Activated effector memory CD4-positive, alpha-beta T cell treated with anti-CD3 and anti-CD28 coated beads, Interleukin-2, amount 50 U/mL, for 16 hours (primary cell): ENCODE measurements around the gene TPST1.
"Not testable (repeated sequence)": the region's sequence is repeated elsewhere in the genome, so short reads cannot be mapped to it uniquely, and the experiment has no call there.

Experiments used
- DNase-seq: peaks from one replicate; pipeline ENCODE4 v3.0.0-alpha.2; 2020

Gene TPST1

DNA sequence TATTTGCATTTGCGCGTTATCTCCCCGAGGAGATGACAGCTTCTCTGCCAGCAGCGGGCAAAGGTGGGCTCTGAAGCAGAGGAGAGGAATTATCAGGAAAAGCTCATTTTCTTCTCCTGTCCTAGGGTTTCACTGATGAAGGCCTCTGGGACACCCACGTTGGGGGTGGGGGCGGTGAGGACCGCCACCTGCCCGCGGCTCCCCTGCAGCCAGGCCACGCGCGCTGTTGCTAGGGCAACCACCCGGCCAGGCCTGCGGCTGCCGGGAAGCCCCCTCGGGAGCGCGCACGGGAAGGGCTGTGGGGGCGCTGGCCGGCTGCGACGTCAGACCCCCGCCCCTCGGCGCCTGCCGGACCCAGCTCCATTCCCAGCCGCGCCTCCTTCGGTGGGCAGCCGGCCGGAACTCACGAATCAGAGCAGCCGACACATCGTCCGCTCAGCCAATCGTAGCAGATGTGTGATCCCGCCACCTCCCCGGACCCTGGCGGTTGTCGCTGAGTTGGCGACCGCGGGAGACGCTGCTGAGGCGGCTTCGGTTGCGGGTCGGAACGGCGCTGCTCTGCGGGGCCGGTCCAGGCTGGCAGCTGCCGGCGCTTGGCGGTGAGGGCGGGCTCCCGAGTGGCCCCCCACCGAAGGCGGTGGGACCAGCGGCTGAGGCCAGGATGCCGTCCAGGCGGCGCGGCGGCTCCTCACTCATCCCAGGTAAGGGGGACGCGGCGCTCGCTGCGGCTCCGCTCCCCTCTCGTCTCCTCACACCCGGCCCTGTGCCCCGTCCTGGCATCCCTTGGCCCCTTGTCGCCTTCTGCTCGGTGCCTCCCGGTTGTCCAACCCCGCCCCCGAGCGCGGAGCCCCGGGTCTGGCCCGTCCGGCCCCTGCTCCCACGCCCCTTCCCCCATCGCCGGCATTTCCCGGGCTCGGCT is at the start of gene TPST1:
TSS of gene TPST1 (plus strand) at position 513 of the 919 bp plus-strand sequence. CDS start 35,092 bp downstream, outside the sequence.
- DNase-seq: peak; percentile 88

DNA sequence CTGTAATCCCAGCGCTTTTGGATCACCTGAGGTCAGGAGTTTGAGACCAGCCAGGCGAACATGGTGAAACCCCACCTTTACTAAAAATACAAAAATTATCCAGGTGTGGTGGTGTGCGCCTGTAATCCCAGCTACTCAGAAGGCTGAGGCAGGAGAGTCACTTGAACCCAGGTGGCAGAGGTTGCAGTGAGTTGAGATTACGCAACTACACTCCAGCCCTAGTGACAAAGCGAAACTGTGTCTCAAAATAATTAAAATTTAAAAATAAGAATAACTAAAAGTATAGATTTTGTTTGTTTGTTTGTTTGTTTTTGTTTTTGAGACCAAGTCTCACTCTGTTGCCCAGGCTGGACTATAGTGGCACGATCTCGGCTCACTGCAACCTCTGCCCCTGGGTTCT is 49.1 kb upstream of the TPST1 start:
- not testable (repeated sequence) for DNase-seq

DNA sequence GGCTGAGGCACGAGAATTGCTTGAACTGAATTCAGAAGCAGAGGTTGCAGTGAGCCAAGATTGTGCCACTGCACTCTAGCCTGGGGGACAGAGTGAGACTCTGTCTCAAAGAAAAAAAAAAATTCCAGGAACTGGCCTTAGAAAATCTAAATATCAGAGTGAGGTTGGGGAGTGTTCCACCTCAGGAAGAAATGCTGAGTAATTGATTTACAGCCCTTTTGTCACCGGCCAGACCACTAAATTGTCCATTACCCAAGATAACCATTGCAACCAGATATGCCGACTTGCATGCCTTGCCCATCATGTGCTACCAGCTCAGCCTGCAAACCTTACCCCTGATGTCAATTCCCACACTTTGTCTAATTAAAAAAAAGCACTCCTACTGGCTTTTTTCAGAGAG is 48.1 kb upstream of the TPST1 start:
- no peak for DNase-seq

DNA sequence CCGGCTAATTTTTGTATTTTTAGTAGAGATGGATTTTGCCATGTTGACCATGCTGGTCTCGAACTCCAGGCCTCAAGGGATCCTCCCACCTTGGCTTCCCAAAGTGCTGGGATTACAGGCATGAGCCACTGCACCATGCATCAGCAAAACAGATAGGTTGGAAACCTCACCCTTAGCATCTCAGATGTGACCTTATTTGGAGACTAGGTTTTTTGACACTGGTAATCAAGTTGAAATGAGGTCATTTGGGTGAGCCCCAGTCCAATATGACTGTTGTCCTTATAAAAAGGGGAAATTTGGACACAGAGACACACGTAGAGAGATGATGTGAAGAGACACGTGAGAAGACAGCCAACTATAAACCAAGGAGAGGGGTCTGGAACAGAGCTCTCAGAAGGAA is 42.5 kb upstream of the TPST1 start:
- no peak for DNase-seq

DNA sequence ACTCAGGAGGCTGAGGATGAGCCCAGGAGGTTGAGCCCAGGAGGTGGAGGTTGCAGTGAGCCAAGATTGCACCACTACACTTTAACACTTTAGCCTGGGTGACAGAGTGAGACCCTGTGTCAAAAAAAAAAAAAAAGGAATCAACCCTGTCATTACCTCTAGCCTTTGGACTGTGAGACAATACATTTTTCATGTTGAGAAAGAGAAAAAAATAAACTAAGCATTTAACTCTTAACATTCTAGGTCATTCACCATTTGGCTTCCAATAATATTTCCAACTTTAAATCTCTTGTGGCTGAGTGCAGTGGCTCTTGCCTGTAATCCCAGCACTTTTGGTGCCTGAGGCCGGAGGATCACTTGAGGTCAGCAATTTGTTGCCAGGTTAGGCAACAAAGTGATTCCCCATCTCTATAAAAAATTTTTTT is 41.9 kb upstream of the TPST1 start:
- no peak for DNase-seq

DNA sequence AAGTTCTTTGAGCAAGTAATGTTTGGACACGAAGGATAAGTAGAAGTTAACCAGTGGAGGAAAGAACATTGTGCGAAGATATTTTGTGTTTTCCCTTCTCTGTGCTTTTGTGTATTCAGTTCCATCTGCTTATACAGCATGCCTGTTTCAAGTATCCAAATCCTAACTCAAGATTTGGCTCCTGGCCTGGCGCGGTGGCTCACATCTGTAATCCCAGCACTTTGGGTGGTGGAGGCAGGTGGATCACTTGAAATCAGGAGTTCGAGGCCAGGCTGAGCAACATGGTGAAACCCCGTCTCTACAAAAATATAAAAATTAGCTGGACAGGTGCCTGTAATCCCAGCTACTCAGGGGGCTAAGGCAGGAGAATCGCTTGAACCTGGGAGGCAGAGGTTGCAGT is 40.8 kb upstream of the TPST1 start:
- no peak for DNase-seq

DNA sequence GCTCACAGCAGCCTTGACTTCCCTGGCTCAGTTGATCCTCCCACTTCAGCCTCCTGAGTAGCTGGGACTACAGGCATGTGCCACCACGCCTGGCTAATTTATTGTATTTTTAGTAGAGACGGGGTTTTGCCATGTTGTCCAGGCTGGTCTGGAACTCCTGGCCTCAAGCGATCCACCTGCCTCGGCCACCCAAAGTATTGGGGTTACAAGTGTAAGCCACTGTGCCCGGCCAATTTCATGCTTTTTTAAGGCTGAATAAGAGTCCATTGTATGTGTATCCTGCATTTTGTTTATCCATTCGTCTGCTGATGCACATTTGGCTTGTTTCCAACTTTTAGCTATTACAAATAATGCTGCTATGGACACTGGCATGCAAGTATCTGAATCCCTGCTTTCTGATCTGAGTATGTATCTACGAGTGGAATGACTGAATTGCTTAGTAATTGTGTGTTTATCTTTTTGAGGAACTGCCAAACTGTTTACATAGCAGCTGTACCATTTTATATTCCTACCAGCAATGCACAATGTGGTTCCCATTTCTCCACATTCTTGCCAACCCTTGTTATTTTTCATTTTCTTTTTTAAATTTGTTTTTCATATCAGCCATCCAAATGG is 37.3 kb upstream of the TPST1 start:
- DNase-seq: no peak

DNA sequence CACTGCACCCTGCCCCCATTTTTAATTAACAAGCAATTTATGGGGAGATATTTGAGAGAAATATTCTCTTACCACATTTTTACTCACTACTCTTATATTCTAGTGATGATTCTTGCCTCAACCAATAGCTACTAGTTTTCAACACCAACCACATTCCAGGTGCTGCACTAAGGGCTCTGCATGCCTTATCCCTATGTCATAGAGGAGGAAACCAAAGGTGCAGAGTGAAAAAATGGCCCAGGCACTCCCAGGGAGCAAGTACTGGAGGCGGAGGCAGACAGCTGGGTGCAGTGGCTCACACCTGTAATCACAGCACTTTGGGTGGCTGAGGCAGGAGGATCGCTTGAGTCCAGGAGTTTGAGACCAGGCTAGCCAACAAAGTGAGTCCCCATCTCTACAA is 35.5 kb upstream of the TPST1 start:
- no peak for DNase-seq

DNA sequence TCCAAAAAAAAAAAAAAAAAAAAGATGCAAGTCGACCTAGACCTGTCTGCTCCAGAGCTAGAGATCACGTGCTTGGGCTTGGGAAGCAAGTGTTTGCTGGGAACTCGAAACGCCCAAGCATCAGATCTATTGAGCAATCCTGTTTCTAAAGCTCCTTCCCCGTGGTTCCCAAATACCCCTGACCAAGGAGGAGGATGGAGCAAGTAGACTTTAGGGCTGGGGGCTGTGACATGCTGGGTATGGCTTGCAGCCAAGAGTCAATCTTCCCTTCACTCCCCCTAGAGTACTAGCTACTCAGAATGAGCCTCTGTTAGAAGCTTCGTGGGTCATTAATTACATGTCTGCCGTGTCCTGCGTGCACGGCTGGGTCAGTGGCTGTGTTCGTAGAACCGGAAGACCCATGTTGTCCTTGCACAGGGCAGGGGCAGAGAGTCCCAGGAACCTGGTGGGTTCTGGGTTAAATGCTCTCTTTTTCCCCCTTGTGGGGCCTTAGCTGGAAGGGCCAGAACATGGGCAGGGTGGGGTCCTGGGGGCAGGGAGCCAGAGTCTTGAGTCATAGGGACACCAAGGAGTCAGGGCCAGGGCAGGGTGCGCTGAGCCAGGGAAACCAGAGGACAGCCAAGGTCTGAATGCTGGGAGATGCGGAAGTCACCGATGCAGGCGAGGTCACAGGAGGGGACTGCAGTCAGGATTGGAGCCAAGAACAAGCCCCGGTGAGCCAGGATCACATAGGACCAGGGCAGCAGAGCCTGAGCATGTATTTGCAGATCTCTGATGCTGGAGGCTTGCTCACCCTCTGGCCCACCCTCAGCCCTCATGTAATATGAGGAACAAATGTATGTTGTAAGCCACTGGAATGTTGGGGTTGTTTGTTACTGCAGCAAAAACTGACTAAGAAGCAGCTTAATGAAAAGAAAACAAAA is 34.6 kb upstream of the TPST1 start:
- no peak for DNase-seq

DNA sequence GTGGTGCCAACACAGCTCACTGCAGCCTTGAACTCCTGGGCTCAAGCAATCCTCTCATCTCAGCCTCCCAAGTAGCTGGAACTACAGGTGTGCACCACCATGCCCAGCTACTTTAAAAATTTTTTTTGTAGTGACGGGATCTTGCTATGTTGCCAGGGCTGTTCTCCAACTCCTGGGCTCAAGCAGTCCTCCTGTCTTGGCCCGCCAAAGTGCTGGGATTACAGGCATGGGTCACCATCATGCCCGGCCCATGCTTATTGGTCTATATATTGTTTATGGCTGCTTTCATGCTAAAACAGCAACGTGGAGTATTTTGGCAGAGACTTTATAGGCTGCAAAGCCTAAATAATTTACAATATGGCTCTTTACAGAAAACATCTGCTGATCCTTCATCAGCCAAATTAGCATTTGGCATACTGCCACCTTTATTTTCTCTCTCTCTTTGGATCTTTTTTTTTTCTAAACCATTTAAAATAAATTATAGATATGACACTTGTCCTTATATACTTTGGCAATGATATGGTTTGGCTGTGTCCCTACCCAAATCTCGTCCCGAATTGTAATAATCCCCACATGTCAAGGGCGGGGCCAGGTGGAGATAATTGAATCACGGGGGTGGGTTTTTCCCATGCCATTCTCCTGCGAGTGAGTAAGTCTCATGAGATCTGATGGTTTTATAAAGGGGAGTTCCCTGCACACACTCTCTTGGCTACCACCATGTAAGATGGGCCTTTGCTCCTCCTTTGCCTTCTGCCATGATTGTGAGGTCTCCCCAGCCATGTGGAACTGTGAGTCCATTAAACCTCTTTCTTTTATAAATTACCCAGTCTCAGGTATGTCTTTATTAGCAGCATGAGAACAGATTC is 32.4 kb upstream of the TPST1 start:
- not testable (repeated sequence) for DNase-seq

DNA sequence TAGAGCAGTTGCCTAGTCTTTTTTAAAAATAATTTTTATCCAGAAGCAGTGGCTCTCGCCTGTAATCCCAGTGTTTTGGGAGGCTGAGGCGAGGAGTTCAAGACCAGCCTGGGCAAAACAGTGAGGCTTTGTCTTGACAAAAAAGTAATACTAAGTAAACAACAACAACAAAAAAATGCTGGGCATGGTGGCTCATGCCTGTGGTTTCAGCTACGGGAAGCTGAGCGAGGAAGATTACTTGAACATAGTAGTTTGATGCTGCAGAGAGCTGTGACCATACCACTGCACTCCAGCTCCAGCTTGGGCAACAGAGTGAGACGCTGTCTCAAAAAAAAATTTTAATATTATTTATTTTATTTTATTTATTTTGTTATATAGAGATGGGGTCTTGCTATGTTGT is 31.3 kb upstream of the TPST1 start:
- DNase-seq: no peak

DNA sequence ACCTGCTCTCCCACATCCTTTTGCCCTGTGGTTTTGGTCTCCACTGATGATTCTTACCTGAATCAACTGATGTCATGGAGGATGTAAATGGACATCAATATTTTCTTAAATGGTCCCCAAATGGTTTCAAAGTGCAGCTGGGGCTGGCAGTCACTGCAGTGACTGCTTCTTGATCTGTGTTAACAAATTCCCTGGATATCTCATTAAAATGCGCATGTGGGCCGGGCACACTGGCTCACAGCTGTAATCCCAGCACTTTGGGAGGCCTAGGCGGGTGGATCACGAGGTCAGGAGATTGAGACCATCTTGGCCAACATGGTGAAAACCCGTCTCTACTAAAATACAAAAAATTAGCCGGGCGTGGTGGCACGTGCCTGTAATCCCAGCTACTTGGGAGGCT is 30.1 kb upstream of the TPST1 start:
- DNase-seq: not testable (repeated sequence)

DNA sequence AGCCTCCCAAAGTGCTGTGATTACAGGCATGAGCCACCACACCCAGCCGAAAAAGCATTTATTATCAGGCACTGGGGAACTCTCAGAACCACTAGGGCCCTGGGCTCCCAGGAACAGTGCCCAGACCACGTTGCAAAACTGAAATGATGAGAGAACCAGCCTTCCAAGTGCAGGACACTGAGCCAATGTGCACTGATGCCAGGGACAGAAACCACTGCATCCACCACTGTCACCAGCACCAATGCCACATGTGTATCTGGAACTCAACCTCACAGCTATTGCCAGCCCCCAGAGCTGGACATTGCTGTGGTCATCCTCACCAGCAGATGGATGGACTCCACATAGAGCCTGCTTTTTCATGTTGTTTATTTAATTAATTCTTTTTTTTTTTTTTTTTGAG is 28.2 kb upstream of the TPST1 start:
- DNase-seq: no peak

DNA sequence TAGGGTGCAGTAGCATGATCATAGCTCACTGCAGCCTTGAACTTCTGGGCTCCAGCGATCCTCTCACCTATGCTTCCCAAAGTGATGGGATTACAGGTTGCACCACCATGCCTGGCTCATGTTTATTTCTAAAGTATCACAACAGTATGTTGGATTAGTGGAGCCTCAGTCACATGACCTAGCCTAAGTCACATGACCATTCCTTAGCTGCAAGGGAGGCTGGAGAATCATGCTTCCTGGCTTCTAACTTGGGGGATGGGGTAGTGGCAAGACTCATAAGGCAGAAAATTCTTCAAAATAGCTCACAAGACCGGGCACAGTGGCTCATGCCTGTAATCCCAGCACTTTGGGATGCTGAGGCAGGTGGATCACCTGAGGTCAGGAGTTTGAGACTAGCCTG is 26.9 kb upstream of the TPST1 start:
- DNase-seq: no peak

DNA sequence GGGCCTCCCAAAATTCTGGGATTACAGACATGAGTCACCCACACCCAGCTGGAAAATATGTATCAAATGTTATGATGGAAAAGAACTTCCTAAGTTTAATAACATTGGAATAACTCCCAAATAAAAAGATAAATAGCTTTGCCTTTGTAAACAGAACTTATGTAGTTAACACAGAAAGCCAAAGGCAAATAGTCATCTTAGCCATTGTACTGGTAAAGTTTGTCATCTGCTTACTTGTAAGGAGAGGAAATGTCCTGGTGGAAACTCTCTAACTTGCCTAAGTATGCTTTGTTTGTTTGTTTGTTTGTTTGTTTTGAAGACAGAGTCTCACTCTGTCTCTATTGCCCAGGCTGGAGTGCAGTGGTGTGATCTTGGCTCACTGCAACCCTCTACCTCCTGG is 23.8 kb upstream of the TPST1 start:
- DNase-seq: no peak

DNA sequence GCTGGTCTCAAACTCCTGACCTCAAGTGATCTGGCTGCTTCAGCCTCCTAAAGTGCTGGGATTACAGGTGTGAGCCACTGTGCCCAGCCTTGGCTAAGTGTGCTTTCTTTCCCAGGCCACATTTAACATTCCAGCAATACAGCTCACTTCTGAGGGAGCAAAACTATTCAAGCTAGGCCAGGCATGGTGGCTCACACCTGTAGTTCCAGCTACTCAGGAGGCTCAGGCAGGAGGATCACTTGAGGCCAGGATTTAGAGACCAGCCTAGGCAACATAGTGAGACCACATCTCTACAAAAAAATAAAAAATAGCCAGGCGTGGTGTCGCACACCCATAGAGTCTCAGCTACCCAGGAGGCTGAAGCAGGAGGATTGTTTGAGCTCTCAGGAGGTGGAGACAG is 23.3 kb upstream of the TPST1 start:
- no peak for DNase-seq

DNA sequence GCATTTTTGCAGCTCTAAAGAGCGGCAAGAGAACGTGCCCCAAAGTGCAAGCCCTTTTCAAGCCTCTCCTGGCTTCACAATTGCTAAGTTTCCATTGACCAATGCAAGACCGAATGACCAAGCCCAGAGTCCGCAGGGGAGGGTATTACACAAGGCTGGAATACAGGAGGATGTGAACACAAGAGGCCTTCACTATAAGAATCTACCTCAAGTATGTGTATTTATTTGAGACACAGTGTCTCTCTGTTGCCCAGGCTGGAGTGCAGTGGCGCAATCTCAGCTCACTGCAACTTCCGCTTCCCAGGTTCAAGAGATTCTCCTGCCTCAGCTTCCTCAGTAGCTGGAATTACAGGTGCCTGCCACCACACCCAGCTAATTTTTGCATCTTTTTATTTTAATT is 22.2 kb upstream of the TPST1 start:
- DNase-seq: no peak

DNA sequence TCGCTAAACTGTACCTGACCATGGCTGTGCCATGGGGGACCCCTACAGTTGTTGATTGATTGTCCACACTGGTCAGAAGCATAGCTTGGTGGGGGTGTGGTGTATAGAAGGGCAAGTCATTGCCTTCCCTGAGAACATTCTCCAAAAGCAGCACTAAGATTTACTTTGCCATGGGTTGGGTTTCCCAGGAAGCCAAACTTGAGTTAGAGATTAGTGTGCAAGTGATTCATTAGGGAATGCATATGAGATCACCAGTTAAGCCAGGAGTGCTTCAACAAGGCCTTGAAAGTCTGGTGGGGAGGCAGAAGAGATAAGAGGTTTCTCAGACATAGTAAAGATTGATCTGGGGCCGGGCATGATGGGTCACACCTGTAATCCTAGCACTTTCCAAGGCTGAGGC is 21.4 kb upstream of the TPST1 start:
- DNase-seq: no peak

DNA sequence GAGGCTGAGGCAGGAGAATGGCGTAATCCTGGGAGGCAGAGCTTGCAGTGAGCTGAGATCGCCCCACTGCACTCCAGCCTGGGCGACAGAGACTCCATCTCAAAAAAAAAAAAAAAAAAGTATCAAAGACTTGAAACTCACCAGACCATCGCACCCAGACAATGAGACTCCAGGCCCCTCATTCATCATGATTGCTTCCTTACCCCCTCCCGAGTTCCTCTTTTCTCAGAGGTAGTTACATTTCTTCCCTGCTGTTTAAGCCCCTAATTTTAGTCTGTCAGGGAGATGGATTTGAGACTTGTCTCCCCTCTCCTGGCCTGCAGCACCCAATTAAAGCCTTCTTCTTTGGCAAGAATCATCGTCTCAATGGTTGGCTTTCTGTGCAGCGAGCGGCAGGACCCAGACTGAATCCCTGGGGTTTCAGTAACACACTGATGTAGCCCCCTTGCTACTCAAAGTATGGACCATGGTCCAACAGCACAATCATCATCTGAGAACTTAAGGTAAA is 19.4 kb upstream of the TPST1 start:
- no peak for DNase-seq

DNA sequence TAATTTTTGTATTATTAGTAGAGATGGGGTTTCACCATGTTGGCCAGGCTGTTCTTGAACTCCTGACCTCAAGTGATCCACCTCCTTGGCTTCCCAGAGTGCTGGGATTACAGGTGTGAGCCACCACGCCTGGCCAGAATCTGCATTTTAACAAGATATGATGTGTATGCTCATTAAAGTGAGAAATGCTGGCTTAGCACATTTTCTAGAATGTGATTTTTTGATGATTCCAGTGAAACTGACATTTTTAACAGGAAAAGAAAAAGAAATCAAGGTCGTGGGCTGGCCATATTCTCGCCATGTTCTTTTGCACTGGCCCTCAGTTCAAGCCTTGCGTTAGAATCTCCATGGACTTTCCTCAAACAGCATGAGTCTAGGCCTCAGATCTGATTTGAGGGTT is 18.1 kb upstream of the TPST1 start:
- DNase-seq: no peak

DNA sequence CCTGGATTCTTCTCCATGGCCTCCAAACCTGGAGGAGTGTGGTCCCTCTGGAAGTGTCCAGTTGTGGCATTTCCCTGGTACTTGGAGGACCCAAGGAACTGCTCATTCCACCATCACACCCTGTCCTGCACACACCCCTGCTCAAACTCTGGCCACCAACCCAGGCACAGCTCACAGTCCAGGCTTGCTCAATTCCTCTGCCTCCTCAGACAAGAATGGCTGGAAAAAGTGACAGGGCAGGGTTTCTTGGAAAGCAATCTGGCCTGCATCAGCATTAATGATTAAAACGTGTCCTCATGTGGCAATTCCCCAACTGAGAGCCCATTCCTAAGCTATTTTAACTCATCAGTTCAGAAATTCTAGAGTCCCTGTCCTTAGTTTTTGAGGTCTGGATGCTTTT is 17.2 kb upstream of the TPST1 start:
- DNase-seq: no peak

DNA sequence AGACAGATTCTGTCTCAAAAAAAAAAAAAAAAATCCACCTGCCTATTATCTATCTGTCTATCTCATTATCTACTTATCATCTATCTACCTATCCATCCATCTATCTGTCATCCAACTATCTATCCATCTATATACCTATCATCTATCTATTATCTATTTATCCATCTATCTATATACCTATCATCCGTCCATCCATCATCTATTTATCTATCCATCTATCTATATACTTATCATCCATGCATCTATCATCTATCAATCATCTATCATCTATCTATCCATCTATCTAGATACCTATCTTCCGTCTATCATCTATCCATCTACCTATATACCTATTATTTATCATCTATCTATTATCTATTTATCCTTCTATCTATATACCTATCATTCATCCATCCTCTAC is 16.5 kb upstream of the TPST1 start:
- no peak for DNase-seq
